Skin epidermis (tissue), 12 donors: ENCODE results near the gene FCHO2.
"Not testable (repeated sequence)": the region's sequence is repeated elsewhere in the genome, so short reads cannot be mapped to it uniquely, and the experiment has no call there.

Source experiments
- H3K27ac ChIP-seq, 21 experiments: fragments of 200-600 bp; sonication (generic) in 11 of 21; one replicate each; pipeline ENCODE4 v1.5.0; 2020; ENCODE audit warnings: mild to moderate bottlenecking in 3 of 21, inconsistent platforms in 2 of 21, moderate library complexity in 2 of 21
- H3K4me3 ChIP-seq, 7 experiments: fragments of 200-600 bp; sonication (generic) in 2 of 7; one replicate each; pipeline ENCODE4 v1.5.0; 2020; ENCODE audit warnings: inconsistent platforms in 2 of 7, mild to moderate bottlenecking in 2 of 7, moderate library complexity in 1 of 7

The FCHO2 gene

GRCh38 chr5:72955143-72955767, 586 bp upstream of the FCHO2 start:
- H3K4me3 ChIP-seq = peak overlapping the region; percentile 57 to 98 (median 91)

GRCh38 chr5:72956324-72957140, 691 bp downstream of the FCHO2 start:
- peak overlapping the region; percentile 84 to 99 (median 96) for H3K27ac ChIP-seq
- H3K4me3 ChIP-seq = peak overlapping the region; percentile 57 to 98 (median 91)

More at GRCh38 chr5:72955143-72955767, 586 bp upstream of the FCHO2 start:
- H3K27ac ChIP-seq = peak overlapping the region; percentile 84 to 99 (median 96)

- peak overlapping the region in 15 of 21 experiments; percentile 31 to 99 (median 96) for H3K27ac ChIP-seq
- H3K4me3 ChIP-seq = peak overlapping the region; percentile 57 to 98 (median 91)
Measured at GRCh38 chr5:72957337-72957736, 1.5 kb downstream of the FCHO2 start.

- peak overlapping the region in 1 of 21 experiments; percentile 34 for H3K27ac ChIP-seq
- no peak overlapping the region for H3K4me3 ChIP-seq
Measured at GRCh38 chr5:72959257-72959656, 3.4 kb downstream of the FCHO2 start.

- H3K4me3 ChIP-seq = not testable (repeated sequence)
Measured at GRCh38 chr5:72974481-72974880, 18.6 kb downstream of the FCHO2 start.

GRCh38 chr5:72976810-72977209, 21.0 kb downstream of the FCHO2 start:
- H3K4me3 ChIP-seq, H3K27ac ChIP-seq: not testable (repeated sequence)

More at GRCh38 chr5:72974481-72974880, 18.6 kb downstream of the FCHO2 start:
- not testable (repeated sequence) for H3K27ac ChIP-seq

- Histone ChIP-seq H3K27ac (no peak overlapping the region), H3K4me3 (no peak overlapping the region)
Measured at GRCh38 chr5:72985719-72986118, 29.9 kb downstream of the FCHO2 start.

GRCh38 chr5:72988769-72989168, 32.9 kb downstream of the FCHO2 start:
- H3K27ac ChIP-seq = no peak overlapping the region
- H3K4me3 ChIP-seq = no peak overlapping the region

- Histone ChIP-seq H3K27ac (no peak overlapping the region), H3K4me3 (no peak overlapping the region)
Measured at GRCh38 chr5:72991394-72991793, 35.6 kb downstream of the FCHO2 start.

- Histone ChIP-seq H3K27ac (no peak overlapping the region), H3K4me3 (no peak overlapping the region)
Measured at GRCh38 chr5:72994578-72994977, 38.7 kb downstream of the FCHO2 start.

GRCh38 chr5:72996632-72997031, 40.8 kb downstream of the FCHO2 start:
- Histone ChIP-seq H3K27ac (no peak overlapping the region), H3K4me3 (no peak overlapping the region)

GRCh38 chr5:72999916-73000315, 44.1 kb downstream of the FCHO2 start:
- H3K4me3 ChIP-seq = no peak overlapping the region
- no peak overlapping the region for H3K27ac ChIP-seq

GRCh38 chr5:73005886-73006285, 50.0 kb downstream of the FCHO2 start:
- Histone ChIP-seq H3K27ac (no peak overlapping the region), H3K4me3 (no peak overlapping the region)

GRCh38 chr5:73007051-73007450, 51.2 kb downstream of the FCHO2 start:
- H3K4me3 ChIP-seq = no peak overlapping the region
- no peak overlapping the region for H3K27ac ChIP-seq

- no peak overlapping the region for H3K4me3 ChIP-seq
- H3K27ac ChIP-seq = no peak overlapping the region
Measured at GRCh38 chr5:73008831-73009230, 53.0 kb downstream of the FCHO2 start.

GRCh38 chr5:73011612-73012011, 55.8 kb downstream of the FCHO2 start:
- H3K27ac ChIP-seq, H3K4me3 ChIP-seq: not testable (repeated sequence)

- H3K27ac ChIP-seq = no peak overlapping the region
- H3K4me3 ChIP-seq = no peak overlapping the region
Measured at GRCh38 chr5:73018892-73019291, 63.1 kb downstream of the FCHO2 start.

GRCh38 chr5:73019766-73020165, 63.9 kb downstream of the FCHO2 start:
- Histone ChIP-seq H3K27ac (no peak overlapping the region), H3K4me3 (no peak overlapping the region)

- Histone ChIP-seq H3K27ac (peak overlapping the region in 3 of 21 experiments; percentile 6 to 37 (median 13)), H3K4me3 (no peak overlapping the region)
Measured at GRCh38 chr5:73022471-73023169, 66.8 kb downstream of the FCHO2 start.

GRCh38 chr5:73024946-73025544, 69.2 kb downstream of the FCHO2 start:
- H3K27ac ChIP-seq, H3K4me3 ChIP-seq: not testable (repeated sequence)
